GM12873 (cell line): ENCODE results near the gene P2RY11.
A peak's percentile ranks its signal among the peaks of the same experiment; 100 is the strongest.

Experiments
- CTCF ChIP-seq: IDR thresholded peaks from 2 replicates; pipeline ENCODE4 v1.5.1; 2012; ENCODE audit warnings: low read depth, mild to moderate bottlenecking, moderate library complexity, low read length, control low read depth; ENCODE audit not compliant: insufficient read depth; ENCODE audit errors: missing control alignments

The P2RY11 gene

GRCh38 chr19:10111405-10111811 lies at the start of gene P2RY11:
TSS of gene P2RY11 (plus strand) at chr19:10111693. CDS start at chr19:10111722, 29 bp downstream.
- no peak for TF ChIP-seq CTCF

GRCh38 chr19:10061717-10062310 lies 49.7 kb upstream of the P2RY11 start:
- no peak for TF ChIP-seq CTCF

GRCh38 chr19:10068205-10068604 lies 43.3 kb upstream of the P2RY11 start:
- TF ChIP-seq CTCF = no peak

- no peak for TF ChIP-seq CTCF
Observed at GRCh38 chr19:10069046-10069445, 42.4 kb upstream of the P2RY11 start.

- no peak for TF ChIP-seq CTCF
Observed at GRCh38 chr19:10070730-10071446, 40.6 kb upstream of the P2RY11 start.

GRCh38 chr19:10074153-10074552 lies 37.3 kb upstream of the P2RY11 start:
- peak; percentile 59 for TF ChIP-seq CTCF

- no peak for TF ChIP-seq CTCF
Observed at GRCh38 chr19:10076535-10076934, 35.0 kb upstream of the P2RY11 start.
